Skeletal muscle satellite cell (primary cell): ENCODE results near the gene NCKAP5.

Experiments used
- H3K27me3 ChIP-seq: 2 replicates; pipeline ENCODE4 v1.7.0; 2013; ENCODE audit warnings: low read length; ENCODE audit not compliant: control insufficient read depth, insufficient read depth
- H3K36me3 ChIP-seq: 2 replicates; pipeline ENCODE4 v1.7.0; 2013; ENCODE audit warnings: mild to moderate bottlenecking, control low read depth, low read length; ENCODE audit not compliant: insufficient read depth
- H3K4me1 ChIP-seq: 2 replicates; pipeline ENCODE4 v1.7.0; 2013; ENCODE audit warnings: low read length; ENCODE audit not compliant: control insufficient read depth, insufficient read depth
- H3K4me2 ChIP-seq: 2 replicates; pipeline ENCODE4 v1.7.0; 2013; ENCODE audit warnings: mild to moderate bottlenecking, low read length
- H3K4me3 ChIP-seq: 2 replicates; pipeline ENCODE4 v1.7.0; 2013; ENCODE audit warnings: low read length
- H3K9ac ChIP-seq: 2 replicates; pipeline ENCODE4 v1.7.0; 2013; ENCODE audit warnings: mild to moderate bottlenecking, low read depth, low read length, moderate library complexity
- H3K9me3 ChIP-seq: replicated peaks from 2 replicates; pipeline ENCODE4 v1.7.0; 2013; ENCODE audit warnings: mild to moderate bottlenecking, control low read depth, low read length

NCKAP5 gene

DNA sequence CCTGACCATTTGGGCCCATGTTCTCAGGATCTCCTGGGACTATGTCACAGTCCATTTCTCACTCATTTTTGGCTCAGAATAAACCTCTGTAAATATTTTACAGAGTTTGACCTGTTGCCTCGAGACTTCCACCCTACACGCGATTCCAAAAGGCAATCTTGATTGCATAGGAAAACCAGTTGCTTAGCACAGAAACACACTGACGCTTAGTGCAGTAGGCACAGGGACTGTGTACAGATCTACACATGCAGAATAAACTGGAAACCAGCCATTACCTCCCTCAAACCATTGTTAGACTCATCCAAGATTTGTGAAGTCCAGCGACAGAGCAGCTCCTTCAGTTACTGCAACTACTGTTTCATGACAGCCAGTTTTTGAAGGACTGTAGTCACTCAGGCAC is 73.0 kb downstream of the NCKAP5 start:
- H3K9me3 ChIP-seq = no peaks in the 10 kb centered on the region
- H3K36me3 ChIP-seq = no peaks in the 10 kb centered on the region
- no peaks in the 10 kb centered on the region for H3K4me1 ChIP-seq
- no peak overlapping the region for H3K4me3 ChIP-seq
- no peak overlapping the region for H3K4me2 ChIP-seq
- H3K9ac ChIP-seq = no peak overlapping the region
- H3K27me3 ChIP-seq = peaks cover 7% of the 10 kb centered on the region

DNA sequence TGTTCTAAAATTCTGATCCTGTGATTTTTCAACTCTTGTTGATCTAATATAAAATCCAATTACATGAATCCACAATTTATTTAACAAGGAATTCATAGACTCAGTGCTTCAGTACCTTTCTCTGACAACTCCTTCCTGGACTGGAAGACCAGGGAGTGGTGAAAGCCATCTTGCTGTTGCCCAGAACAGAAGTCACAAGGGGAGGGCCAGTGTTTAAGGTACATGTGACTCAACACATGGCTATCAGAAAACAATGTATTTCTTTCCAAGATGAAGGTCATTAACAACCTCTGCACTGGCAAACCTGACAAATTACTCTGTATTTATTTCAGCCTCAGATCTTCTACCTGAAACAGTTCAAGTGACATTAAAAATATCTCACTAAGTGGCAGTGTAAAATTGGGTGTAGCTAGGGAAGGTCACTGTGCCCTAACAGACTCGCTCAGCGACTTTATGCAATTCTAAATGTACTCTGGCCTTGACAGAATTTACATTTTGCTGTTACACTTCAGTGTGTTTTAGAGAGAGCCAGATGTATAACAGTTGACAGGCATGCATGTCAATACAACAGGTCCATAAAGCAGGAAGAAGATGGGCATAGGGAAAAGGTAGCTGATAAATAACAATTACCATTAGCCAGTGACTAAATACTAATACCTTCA is 75.4 kb downstream of the NCKAP5 start:
- Histone ChIP-seq H3K27me3 (peaks cover 5% of the 10 kb centered on the region), H3K4me1 (no peaks in the 10 kb centered on the region), H3K4me2 (no peak overlapping the region), H3K9ac (no peak overlapping the region), H3K4me3 (no peak overlapping the region), H3K9me3 (no peaks in the 10 kb centered on the region), H3K36me3 (no peaks in the 10 kb centered on the region)

GRCh38 chr2:133490411-133490980 is 77.8 kb downstream of the NCKAP5 start:
- Histone ChIP-seq H3K27me3 (no peaks in the 10 kb centered on the region), H3K4me1 (peaks cover 8% of the 10 kb centered on the region)

GRCh38 chr2:133489641-133490410 is 78.4 kb downstream of the NCKAP5 start:
- peaks cover 8% of the 10 kb centered on the region for H3K4me1 ChIP-seq
- no peak overlapping the region for H3K4me3 ChIP-seq
- H3K27me3 ChIP-seq = no peaks in the 10 kb centered on the region
- no peak overlapping the region for H3K4me2 ChIP-seq
- no peaks in the 10 kb centered on the region for H3K9me3 ChIP-seq
- no peaks in the 10 kb centered on the region for H3K36me3 ChIP-seq
- H3K9ac ChIP-seq = no peak overlapping the region

More at GRCh38 chr2:133490411-133490980, 77.8 kb downstream of the NCKAP5 start:
- Histone ChIP-seq H3K9ac (no peak overlapping the region), H3K4me3 (no peak overlapping the region), H3K9me3 (no peaks in the 10 kb centered on the region), H3K4me2 (no peak overlapping the region), H3K36me3 (no peaks in the 10 kb centered on the region)

GRCh38 chr2:133489146-133489545 is 79.1 kb downstream of the NCKAP5 start:
- Histone ChIP-seq H3K9ac (no peak overlapping the region), H3K4me2 (no peak overlapping the region), H3K27me3 (no peaks in the 10 kb centered on the region), H3K9me3 (no peaks in the 10 kb centered on the region), H3K4me3 (no peak overlapping the region), H3K36me3 (no peaks in the 10 kb centered on the region), H3K4me1 (peaks cover 8% of the 10 kb centered on the region)

DNA sequence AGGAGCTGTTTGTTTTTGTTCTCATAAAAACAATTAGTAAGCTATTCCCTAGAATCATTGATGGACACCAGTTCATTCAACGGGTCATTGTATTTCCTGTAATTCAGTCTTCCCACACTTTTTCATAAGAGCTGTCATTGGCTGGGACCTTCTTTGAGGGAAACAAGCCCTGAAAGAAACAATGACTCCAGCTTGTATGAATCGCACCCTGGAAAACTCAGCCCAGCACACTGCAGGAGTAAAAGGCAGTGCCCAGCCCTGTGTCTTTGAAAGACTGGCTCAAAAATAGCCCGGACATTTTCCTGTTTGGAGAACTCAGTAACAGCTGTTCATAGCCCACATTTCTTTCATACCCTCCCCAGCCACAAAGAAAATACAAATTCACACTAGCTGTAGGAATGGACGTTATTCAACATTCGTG is 81.5 kb downstream of the NCKAP5 start:
- no peaks in the 10 kb centered on the region for H3K9me3 ChIP-seq
- H3K4me3 ChIP-seq = no peak overlapping the region
- H3K27me3 ChIP-seq = no peaks in the 10 kb centered on the region
- H3K4me1 ChIP-seq = peaks cover 8% of the 10 kb centered on the region
- H3K9ac ChIP-seq = no peak overlapping the region
- H3K4me2 ChIP-seq = no peak overlapping the region
- H3K36me3 ChIP-seq = no peaks in the 10 kb centered on the region

GRCh38 chr2:133485868-133486267 is 82.4 kb downstream of the NCKAP5 start:
- H3K27me3 ChIP-seq = no peaks in the 10 kb centered on the region

GRCh38 chr2:133484784-133485183 is 83.5 kb downstream of the NCKAP5 start:
- no peak overlapping the region for H3K4me2 ChIP-seq
- H3K4me3 ChIP-seq = no peak overlapping the region
- H3K27me3 ChIP-seq = no peaks in the 10 kb centered on the region
- H3K36me3 ChIP-seq = no peaks in the 10 kb centered on the region
- H3K9ac ChIP-seq = no peak overlapping the region
- peaks cover 8% of the 10 kb centered on the region for H3K4me1 ChIP-seq
- no peaks in the 10 kb centered on the region for H3K9me3 ChIP-seq

More at GRCh38 chr2:133485868-133486267, 82.4 kb downstream of the NCKAP5 start:
- H3K4me2 ChIP-seq = no peak overlapping the region
- no peak overlapping the region for H3K4me3 ChIP-seq
- H3K9me3 ChIP-seq = no peaks in the 10 kb centered on the region
- no peaks in the 10 kb centered on the region for H3K36me3 ChIP-seq
- no peak overlapping the region for H3K9ac ChIP-seq
- peaks cover 8% of the 10 kb centered on the region for H3K4me1 ChIP-seq

- peaks cover 8% of the 10 kb centered on the region for H3K4me1 ChIP-seq
- H3K9me3 ChIP-seq = no peaks in the 10 kb centered on the region
- no peak overlapping the region for H3K4me3 ChIP-seq
- no peak overlapping the region for H3K4me2 ChIP-seq
- H3K9ac ChIP-seq = no peak overlapping the region
- no peaks in the 10 kb centered on the region for H3K36me3 ChIP-seq
- no peaks in the 10 kb centered on the region for H3K27me3 ChIP-seq
Measured at GRCh38 chr2:133484106-133484505, 84.2 kb downstream of the NCKAP5 start.

DNA sequence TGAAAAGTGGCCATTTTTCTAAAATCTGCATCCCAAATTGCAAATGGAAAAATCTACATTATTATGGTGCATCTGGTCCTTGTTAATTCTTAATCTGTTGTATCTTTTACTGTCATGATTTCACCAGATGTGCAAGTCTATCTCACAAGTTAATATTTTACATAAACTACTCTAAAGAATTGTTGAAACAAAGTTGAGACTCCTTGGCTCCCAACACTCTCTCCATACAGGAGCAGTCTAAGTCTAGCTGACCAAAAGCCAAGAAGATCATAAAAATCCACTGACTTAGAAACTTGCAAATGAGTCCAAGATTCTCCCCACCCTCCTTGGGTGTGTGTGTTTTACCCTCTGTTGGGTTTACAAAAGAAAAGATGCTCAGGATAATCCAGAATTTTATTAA is 85.1 kb downstream of the NCKAP5 start:
- H3K36me3 ChIP-seq = no peaks in the 10 kb centered on the region
- no peak overlapping the region for H3K4me2 ChIP-seq
- no peaks in the 10 kb centered on the region for H3K27me3 ChIP-seq
- H3K9me3 ChIP-seq = no peaks in the 10 kb centered on the region
- no peak overlapping the region for H3K9ac ChIP-seq
- H3K4me1 ChIP-seq = peaks cover 8% of the 10 kb centered on the region
- no peak overlapping the region for H3K4me3 ChIP-seq

GRCh38 chr2:133480707-133481429 is 87.4 kb downstream of the NCKAP5 start:
- Histone ChIP-seq H3K4me3 (no peak overlapping the region), H3K36me3 (no peaks in the 10 kb centered on the region), H3K4me1 (no peaks in the 10 kb centered on the region), H3K9me3 (no peaks in the 10 kb centered on the region), H3K9ac (no peak overlapping the region), H3K27me3 (no peaks in the 10 kb centered on the region), H3K4me2 (no peak overlapping the region)
